ENCODE data around the gene MOV10L1.
"Not testable (repeated sequence)": the region's sequence is repeated elsewhere in the genome, so short reads cannot be mapped to it uniquely, and the experiment has no call there.

Gene MOV10L1

GRCh38 chr22:50165436-50166123 lies 75.8 kb downstream of the MOV10L1 start:
- no peak overlapping the region for H3K27ac ChIP-seq (ENCODE audit: low read length)
- H2AFZ ChIP-seq (ENCODE audit: low read depth, low read length) = no peak overlapping the region
- no peak overlapping the region for H3K4me3 ChIP-seq (ENCODE audit: low read length)
- H3K9me3 ChIP-seq (ENCODE audit: insufficient read depth, low read length) = no peaks in the 10 kb centered on the region
- H3K9ac ChIP-seq (ENCODE audit: low read length) = no peak overlapping the region
- peaks cover 7% of the 10 kb centered on the region; the same call in 1 of the 2 replicates for H3K27me3 ChIP-seq (ENCODE audit: low read depth, low read length)
- TF ChIP-seq, protein P1, sequence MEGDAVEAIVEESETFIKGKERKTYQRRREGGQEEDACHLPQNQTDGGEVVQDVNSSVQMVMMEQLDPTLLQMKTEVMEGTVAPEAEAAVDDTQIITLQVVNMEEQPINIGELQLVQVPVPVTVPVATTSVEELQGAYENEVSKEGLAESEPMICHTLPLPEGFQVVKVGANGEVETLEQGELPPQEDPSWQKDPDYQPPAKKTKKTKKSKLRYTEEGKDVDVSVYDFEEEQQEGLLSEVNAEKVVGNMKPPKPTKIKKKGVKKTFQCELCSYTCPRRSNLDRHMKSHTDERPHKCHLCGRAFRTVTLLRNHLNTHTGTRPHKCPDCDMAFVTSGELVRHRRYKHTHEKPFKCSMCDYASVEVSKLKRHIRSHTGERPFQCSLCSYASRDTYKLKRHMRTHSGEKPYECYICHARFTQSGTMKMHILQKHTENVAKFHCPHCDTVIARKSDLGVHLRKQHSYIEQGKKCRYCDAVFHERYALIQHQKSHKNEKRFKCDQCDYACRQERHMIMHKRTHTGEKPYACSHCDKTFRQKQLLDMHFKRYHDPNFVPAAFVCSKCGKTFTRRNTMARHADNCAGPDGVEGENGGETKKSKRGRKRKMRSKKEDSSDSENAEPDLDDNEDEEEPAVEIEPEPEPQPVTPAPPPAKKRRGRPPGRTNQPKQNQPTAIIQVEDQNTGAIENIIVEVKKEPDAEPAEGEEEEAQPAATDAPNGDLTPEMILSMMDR (IDR thresholded peaks at IDR 0.05; ENCODE audit: low read depth, low read length) = no peak
- TF ChIP-seq EZH2phosphoT487 (IDR thresholded peaks at IDR 0.05; ENCODE audit: low read depth) = no peak
- H3K4me1 ChIP-seq (ENCODE audit: low read length) = peaks cover 9% of the 10 kb centered on the region; the same call in 1 of the 2 replicates
- no peaks in the 10 kb centered on the region for H4K20me1 ChIP-seq (ENCODE audit: insufficient read depth, low read length)
- no peaks in the 10 kb centered on the region for H3K79me2 ChIP-seq (ENCODE audit: low read length)
- no peak overlapping the region for H3K4me2 ChIP-seq (ENCODE audit: low read length)
- no peaks in the 10 kb centered on the region for H3K36me3 ChIP-seq (replicated peaks; ENCODE audit: low read depth, low read length)

- H3K9me3 ChIP-seq (ENCODE audit: insufficient read depth, low read length) = no peaks in the 10 kb centered on the region
- H3K79me2 ChIP-seq (ENCODE audit: low read length) = no peaks in the 10 kb centered on the region
Measured at GRCh38 chr22:50167689-50168489, 78.1 kb downstream of the MOV10L1 start.

DNA sequence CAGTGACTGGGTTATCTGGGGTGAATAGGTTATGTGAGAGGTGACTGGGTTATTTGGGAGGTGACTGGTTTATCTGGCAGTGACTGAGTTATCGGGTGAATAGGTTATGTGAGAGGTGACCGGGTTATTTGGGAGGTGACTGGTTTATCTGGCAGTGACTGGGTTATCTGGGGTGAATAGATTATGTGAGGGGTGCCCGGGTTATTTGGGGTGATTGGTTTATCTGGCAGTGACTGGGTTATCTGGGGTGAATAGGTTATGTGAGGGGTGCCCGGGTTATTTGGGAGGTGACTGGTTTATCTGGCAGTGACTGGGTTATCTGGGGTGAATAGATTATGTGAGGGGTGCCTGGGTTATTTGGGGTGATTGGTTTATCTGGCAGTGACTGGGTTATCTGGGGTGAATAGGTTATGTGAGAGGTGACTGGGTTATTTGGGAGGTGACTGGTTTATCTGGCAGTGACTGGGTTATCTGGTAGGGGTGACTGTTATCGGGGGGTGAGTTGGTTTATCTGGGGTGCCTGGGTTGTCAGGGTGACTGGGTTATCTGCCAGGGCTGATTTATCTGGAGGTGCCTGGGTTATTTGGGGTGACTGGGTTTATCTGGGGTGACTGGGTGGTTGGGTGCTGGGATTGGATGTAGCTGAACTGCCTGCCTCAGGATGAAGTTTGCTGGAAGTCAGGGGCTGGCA lies 78.8 kb downstream of the MOV10L1 start:
- not testable (repeated sequence) for H3K36me3 ChIP-seq (replicated peaks; ENCODE audit: low read depth, low read length); H3K9ac ChIP-seq (ENCODE audit: low read length); H3K27me3 ChIP-seq (ENCODE audit: low read depth, low read length); H4K20me1 ChIP-seq (ENCODE audit: insufficient read depth, low read length); H3K4me2 ChIP-seq (ENCODE audit: low read length); H2AFZ ChIP-seq (ENCODE audit: low read depth, low read length); H3K79me2 ChIP-seq (ENCODE audit: low read length); H3K27ac ChIP-seq (ENCODE audit: low read length); H3K9me3 ChIP-seq (ENCODE audit: insufficient read depth, low read length); H3K4me3 ChIP-seq (ENCODE audit: low read length)
- H3K4me1 ChIP-seq (ENCODE audit: low read length) = peaks cover 24% of the 10 kb centered on the region

More at GRCh38 chr22:50167689-50168489, 78.1 kb downstream of the MOV10L1 start:
- H3K4me2 ChIP-seq (ENCODE audit: low read length) = no peak overlapping the region
- H4K20me1 ChIP-seq (ENCODE audit: insufficient read depth, low read length) = no peaks in the 10 kb centered on the region
- H3K4me3 ChIP-seq (ENCODE audit: low read length) = no peak overlapping the region
- TF ChIP-seq EZH2phosphoT487 (IDR thresholded peaks at IDR 0.05; ENCODE audit: low read depth) = no peak
- TF ChIP-seq, protein P1 (IDR thresholded peaks at IDR 0.05; ENCODE audit: low read depth, low read length) = no peak
- H2AFZ ChIP-seq (ENCODE audit: low read depth, low read length) = no peak overlapping the region
- peaks cover 18% of the 10 kb centered on the region; the same call in 1 of the 2 replicates for H3K4me1 ChIP-seq (ENCODE audit: low read length)
- H3K27me3 ChIP-seq (ENCODE audit: low read depth, low read length) = peaks cover 7% of the 10 kb centered on the region; the same call in 1 of the 2 replicates
- H3K9ac ChIP-seq (ENCODE audit: low read length) = no peak overlapping the region
- H3K36me3 ChIP-seq (replicated peaks; ENCODE audit: low read depth, low read length) = no peaks in the 10 kb centered on the region
- no peak overlapping the region for H3K27ac ChIP-seq (ENCODE audit: low read length)

DNA sequence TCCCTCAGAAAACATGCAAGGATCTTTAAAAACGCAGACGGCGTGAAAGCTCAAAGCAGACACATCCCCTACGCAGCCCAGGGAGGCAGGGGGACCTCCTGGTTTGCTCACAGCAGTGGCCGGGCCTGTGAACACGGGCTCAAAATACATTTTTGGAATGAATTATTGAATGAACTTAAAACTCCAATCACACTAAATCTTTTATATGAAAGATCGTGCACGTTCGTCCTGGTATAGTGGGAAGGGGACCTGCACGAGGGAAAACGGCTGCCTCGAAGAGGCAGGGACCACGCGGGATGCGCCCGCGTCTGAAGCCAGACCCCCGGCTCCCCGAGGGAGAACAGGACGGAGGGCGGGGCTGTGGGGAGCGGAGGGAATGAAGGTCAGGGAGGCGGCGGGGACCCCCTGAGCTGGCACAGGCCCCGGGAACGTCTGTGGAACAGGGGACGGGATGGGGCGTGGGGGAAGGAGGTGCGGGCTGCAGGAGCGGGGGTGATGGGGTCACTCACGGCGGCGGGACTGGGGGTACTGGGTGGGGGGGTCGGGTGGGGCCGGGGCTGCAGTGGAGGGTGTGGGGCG lies 79.5 kb downstream of the MOV10L1 start:
- no peak overlapping the region for H3K27ac ChIP-seq (ENCODE audit: low read length)
- no peaks in the 10 kb centered on the region for H3K79me2 ChIP-seq (ENCODE audit: low read length)
- H4K20me1 ChIP-seq (ENCODE audit: insufficient read depth, low read length) = no peaks in the 10 kb centered on the region
- no peaks in the 10 kb centered on the region for H3K36me3 ChIP-seq (replicated peaks; ENCODE audit: low read depth, low read length)
- peaks cover 23% of the 10 kb centered on the region for H3K4me1 ChIP-seq (ENCODE audit: low read length)
- H3K4me3 ChIP-seq (ENCODE audit: low read length) = peak overlapping the region; percentile 70
- no peak for TF ChIP-seq EZH2phosphoT487 (IDR thresholded peaks at IDR 0.05; ENCODE audit: low read depth)
- TF ChIP-seq, protein P1 (IDR thresholded peaks at IDR 0.05; ENCODE audit: low read depth, low read length) = no peak
- peak overlapping the region; percentile 51 for H3K4me2 ChIP-seq (ENCODE audit: low read length)
- no peak overlapping the region for H2AFZ ChIP-seq (ENCODE audit: low read depth, low read length)
- H3K9me3 ChIP-seq (ENCODE audit: insufficient read depth, low read length) = no peaks in the 10 kb centered on the region
- H3K27me3 ChIP-seq (ENCODE audit: low read depth, low read length) = peaks cover 7% of the 10 kb centered on the region; the same call in 1 of the 2 replicates
- H3K9ac ChIP-seq (ENCODE audit: low read length) = 0 out of 2 replicates have a peak overlapping the region, but pooled peaks have one; percentile 47
